Neutrophil (primary cell): ENCODE measurements around the gene CPE.

Experiments used
- H3K27ac ChIP-seq: fragments of 200-600 bp; sonication (generic); 2 replicates; pipeline ENCODE4 v1.5.1; 2016; ENCODE audit warnings: mild to moderate bottlenecking, moderate library complexity
- H3K27me3 ChIP-seq: fragments of 200-600 bp; sonication (generic); 2 replicates; pipeline ENCODE4 v1.6.0; 2016; ENCODE audit warnings: mild to moderate bottlenecking
- H3K36me3 ChIP-seq: fragments of 200-600 bp; sonication (generic); 2 replicates; pipeline ENCODE4 v1.5.1; 2017
- H3K4me1 ChIP-seq, 2 experiments: fragments of 200-600 bp in 1 of 2; sonication (generic) in 1 of 2; 1 replicate in 1 of 2; 2 replicates in 1 of 2; pipeline versions ENCODE4 v1.5.1 to v1.6.1; 2013 to 2016; ENCODE audit warnings: low read depth in 1 of 2, low read length in 1 of 2, mild to moderate bottlenecking in 1 of 2, moderate library complexity in 1 of 2; ENCODE audit not compliant: control insufficient read depth in 1 of 2, insufficient read depth in 1 of 2
- H3K4me3 ChIP-seq, 2 experiments: fragments of 200-600 bp in 1 of 2; sonication (generic) in 1 of 2; 1 replicate in 1 of 2; 2 replicates in 1 of 2; pipeline ENCODE4 v1.5.1; 2013 to 2016; ENCODE audit warnings: low read depth in 1 of 2, low read length in 1 of 2, mild to moderate bottlenecking in 1 of 2, moderate library complexity in 1 of 2
- H3K9me3 ChIP-seq: fragments of 200-600 bp; sonication (generic); 2 replicates; pipeline ENCODE4 v1.5.1; 2016
- TF ChIP-seq, protein P1 (sequence below): fragments of 200-600 bp; sonication (generic); IDR thresholded peaks from 2 replicates; pipeline ENCODE4 v1.5.1; 2016; ENCODE audit warnings: antibody characterized with exemption

CPE gene

GRCh38 chr4:165379678-165380064 is 863 bp downstream of the CPE start:
- no peaks in the 10 kb centered on the region for H3K9me3 ChIP-seq
- no peak overlapping the region for H3K27ac ChIP-seq
- TF ChIP-seq, protein P1, sequence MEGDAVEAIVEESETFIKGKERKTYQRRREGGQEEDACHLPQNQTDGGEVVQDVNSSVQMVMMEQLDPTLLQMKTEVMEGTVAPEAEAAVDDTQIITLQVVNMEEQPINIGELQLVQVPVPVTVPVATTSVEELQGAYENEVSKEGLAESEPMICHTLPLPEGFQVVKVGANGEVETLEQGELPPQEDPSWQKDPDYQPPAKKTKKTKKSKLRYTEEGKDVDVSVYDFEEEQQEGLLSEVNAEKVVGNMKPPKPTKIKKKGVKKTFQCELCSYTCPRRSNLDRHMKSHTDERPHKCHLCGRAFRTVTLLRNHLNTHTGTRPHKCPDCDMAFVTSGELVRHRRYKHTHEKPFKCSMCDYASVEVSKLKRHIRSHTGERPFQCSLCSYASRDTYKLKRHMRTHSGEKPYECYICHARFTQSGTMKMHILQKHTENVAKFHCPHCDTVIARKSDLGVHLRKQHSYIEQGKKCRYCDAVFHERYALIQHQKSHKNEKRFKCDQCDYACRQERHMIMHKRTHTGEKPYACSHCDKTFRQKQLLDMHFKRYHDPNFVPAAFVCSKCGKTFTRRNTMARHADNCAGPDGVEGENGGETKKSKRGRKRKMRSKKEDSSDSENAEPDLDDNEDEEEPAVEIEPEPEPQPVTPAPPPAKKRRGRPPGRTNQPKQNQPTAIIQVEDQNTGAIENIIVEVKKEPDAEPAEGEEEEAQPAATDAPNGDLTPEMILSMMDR: no peak
- no peaks in the 10 kb centered on the region for H3K36me3 ChIP-seq
- no peak overlapping the region for H3K4me3 ChIP-seq
- H3K4me1 ChIP-seq: peaks cover 3 to 10% of the 10 kb centered on the region in 2 experiments
- H3K27me3 ChIP-seq: peaks cover 94% of the 10 kb centered on the region

DNA sequence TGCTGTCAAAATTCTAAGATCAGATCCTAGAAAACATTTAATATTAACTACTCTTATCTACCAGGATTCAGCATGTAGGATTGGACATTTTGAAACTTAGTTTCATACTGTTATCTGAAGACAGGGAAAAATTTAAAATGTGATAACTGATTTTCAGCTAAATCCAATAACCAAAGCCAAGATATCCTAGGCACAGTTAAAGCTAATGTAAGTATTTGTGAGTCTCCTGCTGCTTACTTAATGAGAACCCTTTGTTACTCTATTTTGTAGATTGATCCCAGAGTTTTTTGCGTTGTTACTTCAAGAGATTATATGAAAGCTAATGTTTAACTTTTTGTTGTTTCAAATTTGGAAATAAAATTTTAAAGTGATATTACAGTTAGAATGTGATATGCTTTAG is 2.0 kb downstream of the CPE start:
- Histone ChIP-seq H3K4me1 (peaks cover 3 to 10% of the 10 kb centered on the region in 2 experiments), H3K36me3 (no peaks in the 10 kb centered on the region), H3K27me3 (peaks cover 88% of the 10 kb centered on the region), H3K4me3 (no peak overlapping the region), H3K27ac (no peak overlapping the region), H3K9me3 (no peaks in the 10 kb centered on the region)
- TF ChIP-seq, protein P1: no peak

DNA sequence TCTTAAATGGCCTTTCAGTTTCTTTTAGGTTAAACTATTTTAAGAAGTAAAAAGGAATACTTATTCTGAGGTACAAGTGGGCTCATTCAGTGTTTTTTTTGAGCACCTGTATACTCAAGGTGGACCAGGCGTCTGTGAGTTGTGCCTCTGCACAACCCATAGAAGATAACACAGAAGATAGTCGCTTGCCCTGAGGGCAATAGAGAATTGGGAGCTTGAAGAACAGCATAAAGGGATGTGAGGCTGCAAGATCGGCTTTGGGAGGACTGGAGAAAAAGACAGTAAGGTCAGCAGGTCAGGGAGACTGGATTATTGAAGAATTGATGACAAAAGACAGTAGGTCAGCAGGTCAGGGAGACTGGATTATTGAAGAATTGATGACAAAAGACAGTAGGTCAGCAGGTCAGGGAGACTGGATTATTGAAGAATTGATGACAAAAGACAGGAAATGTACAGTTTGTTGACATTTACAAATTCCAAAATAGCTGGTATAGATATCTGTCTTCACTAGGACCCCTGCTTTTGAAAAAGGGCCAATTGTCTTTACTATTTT is 3.1 kb downstream of the CPE start:
- Histone ChIP-seq H3K36me3 (no peaks in the 10 kb centered on the region), H3K27me3 (peaks cover 78% of the 10 kb centered on the region), H3K4me3 (no peak overlapping the region), H3K9me3 (no peaks in the 10 kb centered on the region), H3K4me1 (peaks cover 3 to 10% of the 10 kb centered on the region in 2 experiments), H3K27ac (no peak overlapping the region)
- TF ChIP-seq, protein P1: no peak

DNA sequence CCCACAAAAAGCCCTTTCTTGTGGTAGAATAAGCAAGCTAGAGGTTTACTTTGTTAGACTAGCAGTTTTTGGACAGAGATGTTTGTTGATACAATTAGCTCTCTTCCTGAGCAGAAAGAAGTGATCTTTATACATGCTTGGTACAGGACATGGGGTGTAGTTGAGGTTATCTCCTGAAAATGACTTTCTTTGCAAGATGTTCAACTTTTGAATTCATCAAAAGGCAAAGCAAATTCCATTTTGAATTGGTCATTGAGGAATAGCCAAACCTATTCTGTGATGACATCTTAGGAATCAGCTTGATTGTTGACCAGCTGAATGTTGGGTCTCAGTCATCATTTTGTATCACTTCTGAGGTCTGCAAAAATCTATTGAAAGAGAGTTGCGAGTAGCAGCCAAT is 3.8 kb downstream of the CPE start:
- peaks cover 3 to 10% of the 10 kb centered on the region in 2 experiments for H3K4me1 ChIP-seq
- H3K9me3 ChIP-seq: no peaks in the 10 kb centered on the region
- H3K27me3 ChIP-seq: peaks cover 71% of the 10 kb centered on the region
- no peaks in the 10 kb centered on the region for H3K36me3 ChIP-seq
- TF ChIP-seq, protein P1: no peak
- no peak overlapping the region for H3K4me3 ChIP-seq
- H3K27ac ChIP-seq: no peak overlapping the region

DNA sequence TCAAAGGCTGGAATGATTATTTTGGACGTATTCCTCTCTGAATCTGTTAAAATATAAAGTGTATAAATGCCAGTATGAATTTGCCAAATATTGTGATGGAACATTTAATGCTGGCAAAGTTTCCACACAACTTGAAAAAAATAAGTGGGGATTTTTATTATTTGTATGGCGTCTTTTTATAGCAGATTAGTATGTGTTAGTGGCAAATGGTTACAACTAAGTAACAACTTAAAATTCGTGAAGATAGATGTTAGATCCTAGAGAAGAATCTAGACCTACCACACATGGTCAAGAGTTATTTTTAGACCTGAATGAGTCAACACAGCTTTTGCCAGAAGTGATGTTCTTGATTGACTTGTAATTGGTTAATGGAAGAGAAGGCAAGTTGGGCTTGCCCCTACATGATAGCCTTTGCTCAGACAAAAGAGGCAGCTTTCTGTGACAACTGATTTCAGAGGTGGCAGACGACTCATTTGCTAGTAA is 4.8 kb downstream of the CPE start:
- Histone ChIP-seq H3K27ac (no peak overlapping the region), H3K4me1 (peaks cover 2 to 8% of the 10 kb centered on the region in 2 experiments), H3K9me3 (no peaks in the 10 kb centered on the region), H3K27me3 (peaks cover 68% of the 10 kb centered on the region), H3K4me3 (no peak overlapping the region), H3K36me3 (no peaks in the 10 kb centered on the region)
- TF ChIP-seq, protein P1: no peak
